SK-N-SH (cell line): ENCODE results near the gene USP12. TPM values are rescaled to one million over a fixed set of nuclear protein-coding genes. Genes with fewer than 3 reads are reported as not detected.
"Not testable (repeated sequence)": the region's sequence is repeated elsewhere in the genome, so short reads cannot be mapped to it uniquely, and the experiment has no call there.

ENCODE experiments used
- CTCF ChIA-PET: fragments of 300-600, 350-600 bp; formaldehyde crosslinking; extraction: SDS; loops from one replicate; lab custom pipeline; 2021; lab: Yijun Ruan, JAX
- POLR2A ChIA-PET: fragments of 350-600 bp; sonication (Branson Sonifier 250); formaldehyde crosslinking; extraction: SDS; loops from one replicate; lab custom pipeline; 2020; ENCODE audit warnings: antibody characterized with exemption, inconsistent platforms; lab: Yijun Ruan, JAX
- DNase-seq: peaks from one replicate; pipeline ENCODE4 v3.0.0; 2012
- H2AFZ ChIP-seq: fragments of 200-600 bp; sonication (generic); 2 replicates; pipeline ENCODE4 v1.8.1; 2016; ENCODE audit warnings: antibody characterized with exemption, mild to moderate bottlenecking, low read depth
- H3F3A ChIP-seq: fragments of 200-600 bp; sonication (generic); replicated peaks from 2 replicates; pipeline ENCODE3; 2016; ENCODE audit warnings: antibody characterized with exemption, mild to moderate bottlenecking; ENCODE audit not compliant: insufficient read depth
- H3K27ac ChIP-seq, 2 experiments: fragments of 200-500 bp in 1 of 2; fragments of 200-600 bp in 1 of 2; sonication (Bioruptor generic) in 1 of 2; sonication (generic), shearing (Covaris generic) in 1 of 2; 2 replicates each; pipeline versions ENCODE4 v1.5.1 to v1.6.1; 2014 to 2016; ENCODE audit warnings: low read depth in 2 of 2, inconsistent platforms in 1 of 2, low read length in 1 of 2, mild to moderate bottlenecking in 1 of 2, mixed read lengths in 1 of 2
- H3K27me3 ChIP-seq: fragments of 200-600 bp; sonication (generic), shearing (Covaris generic); 2 replicates; pipeline ENCODE4 v1.6.1; 2016; ENCODE audit warnings: mixed run types; ENCODE audit not compliant: insufficient read depth
- H3K36me3 ChIP-seq, 2 experiments: fragments of 200-500 bp in 1 of 2; fragments of 200-600 bp in 1 of 2; sonication (Bioruptor generic) in 1 of 2; sonication (generic) in 1 of 2; replicated peaks in 1 of 2; 2 replicates each; pipeline versions ENCODE3 to v1.5.1; 2014 to 2016; ENCODE audit warnings: low read length in 1 of 2, mild to moderate bottlenecking in 1 of 2; ENCODE audit not compliant: insufficient read depth in 2 of 2, control insufficient read depth in 1 of 2
- H3K4me1 ChIP-seq, 2 experiments: fragments of 200-500 bp in 1 of 2; fragments of 200-600 bp in 1 of 2; sonication (Bioruptor generic) in 1 of 2; sonication (generic), shearing (Covaris generic) in 1 of 2; 2 replicates each; pipeline versions ENCODE4 v1.5.1 to v1.6.1; 2014 to 2016; ENCODE audit warnings: low read depth in 1 of 2, low read length in 1 of 2, mixed run types in 1 of 2; ENCODE audit not compliant: insufficient read depth in 2 of 2, control insufficient read depth in 1 of 2
- H3K4me2 ChIP-seq: fragments of 200-600 bp; sonication (generic), shearing (Covaris generic); 2 replicates; pipeline ENCODE4 v1.6.1; 2017; ENCODE audit warnings: mixed run types
- H3K4me3 ChIP-seq, 2 experiments: fragments of 200-500 bp in 1 of 2; fragments of 200-600 bp in 1 of 2; sonication (Bioruptor generic) in 1 of 2; sonication (generic), shearing (Covaris generic) in 1 of 2; 2 replicates each; pipeline versions ENCODE4 v1.5.1 to v1.8.1; 2014 to 2016; ENCODE audit warnings: low read depth in 2 of 2, inconsistent platforms in 1 of 2, low read length in 1 of 2, mild to moderate bottlenecking in 1 of 2, mixed read lengths in 1 of 2, moderate library complexity in 1 of 2
- H3K79me2 ChIP-seq: fragments of 200-600 bp; sonication (generic); 2 replicates; pipeline ENCODE4 v1.8.1; 2017; ENCODE audit warnings: mild to moderate bottlenecking; ENCODE audit not compliant: insufficient read depth
- H3K9ac ChIP-seq: fragments of 200-600 bp; sonication (generic); 2 replicates; pipeline ENCODE4 v1.6.1; 2017; ENCODE audit warnings: mixed run types
- H3K9me2 ChIP-seq: fragments of 200-600 bp; sonication (generic); 2 replicates; pipeline ENCODE4 v1.6.1; 2017; ENCODE audit warnings: mixed run types
- H3K9me3 ChIP-seq: fragments of 200-600 bp; sonication (generic); 2 replicates; pipeline ENCODE4 v1.6.1; 2017; ENCODE audit warnings: mixed run types, mild to moderate bottlenecking, moderate library complexity
- H4K20me1 ChIP-seq: fragments of 200-600 bp; sonication (generic); 2 replicates; pipeline ENCODE4 v1.6.1; 2017; ENCODE audit warnings: mild to moderate bottlenecking, mixed run types; ENCODE audit not compliant: insufficient read depth
- ELF1 ChIP-seq: IDR thresholded peaks from 2 replicates; pipeline ENCODE4 v1.4.0; 2012
- GABPA ChIP-seq: IDR thresholded peaks from 2 replicates; pipeline ENCODE4 v1.4.0; 2012; ENCODE audit warnings: low read depth, mild to moderate bottlenecking
- JUND ChIP-seq: IDR thresholded peaks from 2 replicates; pipeline ENCODE4 v1.4.0; 2012
- MEF2A ChIP-seq: IDR thresholded peaks from 2 replicates; pipeline ENCODE4 v1.4.0; 2012; ENCODE audit warnings: low read depth, borderline replicate concordance
- MXI1 ChIP-seq: IDR thresholded peaks from 2 replicates; pipeline ENCODE4 v1.6.1; 2012; ENCODE audit warnings: mild to moderate bottlenecking, low read depth, low read length, improper control_type of control experiment
- POLR2AphosphoS5 ChIP-seq: IDR thresholded peaks from 2 replicates; pipeline ENCODE4 v1.6.1; 2012; ENCODE audit warnings: low read depth, low read length
- RAD21 ChIP-seq: IDR thresholded peaks from 2 replicates; pipeline ENCODE4 v1.6.1; 2012; ENCODE audit warnings: mild to moderate bottlenecking, low read length
- RXRA ChIP-seq: IDR thresholded peaks from 2 replicates; pipeline ENCODE4 v1.4.0; 2012; ENCODE audit warnings: low read depth, mild to moderate bottlenecking, borderline replicate concordance
- SMC3 ChIP-seq: IDR thresholded peaks from 2 replicates; pipeline ENCODE4 v1.6.1; 2012; ENCODE audit warnings: low read depth, low read length, improper control_type of control experiment
- WGBS: methylation state at CpG from one replicate; pipeline ENCODE4 v1.1.6; 2017; ENCODE audit warnings: low lambda C conversion rate; 5-methylcytosine and 5-hydroxymethylcytosine counted together
- polyA plus RNA-seq, 3 experiments: library from polyadenylated mRNA; depleted of rRNA; stranded (reverse); fragments of >200 nt; gene quantifications; 2 replicates each; pipeline ENCODE4 v1.2.3, GENCODE V29; 2012
- TF ChIP-seq, protein P1 (sequence below): fragments of 200-600 bp; sonication (generic); IDR thresholded peaks from 2 replicates; pipeline ENCODE4 v1.6.1; 2017; ENCODE audit warnings: antibody characterized with exemption, mild to moderate bottlenecking, moderate library complexity
- TF ChIP-seq, protein P2 (sequence below): IDR thresholded peaks from 2 replicates; pipeline ENCODE4 v1.4.0; 2012; ENCODE audit warnings: low read depth
- TF ChIP-seq, protein P3 (sequence below): IDR thresholded peaks from 2 replicates; pipeline ENCODE4; 2012
- TF ChIP-seq, protein P4 (sequence below): IDR thresholded peaks from 2 replicates; pipeline ENCODE4 v1.6.1; 2012; ENCODE audit warnings: mild to moderate bottlenecking, low read depth, low read length, moderate library complexity

Gene USP12
- polyA plus RNA-seq, 1 of the 3 experiments (the other 2 are of a cell fraction), result 5.0 TPM

DNA sequence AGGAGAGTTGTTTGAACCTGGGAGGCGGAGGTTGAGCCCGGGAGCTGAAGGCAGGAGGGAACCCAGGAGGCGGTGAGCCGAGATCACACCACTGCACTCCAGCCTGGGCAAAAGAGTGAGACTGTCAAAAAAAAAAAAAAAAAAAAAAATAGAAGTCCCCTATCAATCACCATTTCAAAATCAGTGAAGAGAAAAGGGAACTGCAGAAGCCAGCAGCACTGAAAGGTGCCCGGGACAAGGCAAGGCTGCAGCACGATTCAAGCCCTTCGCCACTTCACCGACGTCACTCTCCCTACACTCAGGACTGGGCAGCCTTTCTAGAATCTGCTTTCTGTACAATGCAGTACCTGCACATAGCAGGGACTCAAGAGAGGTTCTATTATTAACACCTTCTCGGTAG lies 21.9 kb upstream of the USP12 start (continued):
- no peak for TF ChIP-seq SMC3

DNA sequence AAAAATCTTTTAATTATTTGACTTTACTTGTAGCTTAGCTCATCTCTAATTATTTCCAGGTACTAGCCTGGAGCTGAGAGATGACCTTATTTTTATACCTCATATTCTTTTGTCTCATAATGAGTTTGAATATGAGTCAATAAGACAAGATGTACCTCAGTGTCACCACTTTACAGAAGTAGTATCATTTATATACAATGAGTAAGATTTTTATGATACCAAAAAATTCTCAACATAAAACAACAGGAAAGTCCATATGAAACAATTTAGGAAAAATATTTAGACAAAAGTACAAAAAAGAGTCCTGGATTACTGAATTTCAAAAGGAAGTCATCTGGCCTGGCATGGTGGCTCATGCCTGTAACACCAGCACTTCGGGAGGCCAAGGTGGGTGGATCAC lies 21.4 kb upstream of the USP12 start:
- no peak overlapping the region for H2AFZ ChIP-seq
- H3K9ac ChIP-seq, result no peak overlapping the region
- ChIA-PET POLR2A (no interaction called here), CTCF (no interaction called here)
- no peaks in the 10 kb centered on the region for H3K9me3 ChIP-seq
- 88% methylated on average over 1 of the region's 1 CpG for WGBS
- H3K9me2 ChIP-seq, result no peaks in the 10 kb centered on the region
- no peak overlapping the region for H3K4me2 ChIP-seq
- peaks cover 0 to 3% of the 10 kb centered on the region in 2 experiments for H3K36me3 ChIP-seq
- peaks cover 0 to 13% of the 10 kb centered on the region in 2 experiments; a peak in 2 of 4 replicates for H3K4me1 ChIP-seq
- peaks cover 7% of the 10 kb centered on the region for H3F3A ChIP-seq
- TF ChIP-seq MXI1 (no peak), RAD21 (no peak), POLR2AphosphoS5 (no peak), MEF2A (no peak), JUND (no peak), ELF1 (no peak), GABPA (no peak), RXRA (no peak)
- TF ChIP-seq, protein P1, sequence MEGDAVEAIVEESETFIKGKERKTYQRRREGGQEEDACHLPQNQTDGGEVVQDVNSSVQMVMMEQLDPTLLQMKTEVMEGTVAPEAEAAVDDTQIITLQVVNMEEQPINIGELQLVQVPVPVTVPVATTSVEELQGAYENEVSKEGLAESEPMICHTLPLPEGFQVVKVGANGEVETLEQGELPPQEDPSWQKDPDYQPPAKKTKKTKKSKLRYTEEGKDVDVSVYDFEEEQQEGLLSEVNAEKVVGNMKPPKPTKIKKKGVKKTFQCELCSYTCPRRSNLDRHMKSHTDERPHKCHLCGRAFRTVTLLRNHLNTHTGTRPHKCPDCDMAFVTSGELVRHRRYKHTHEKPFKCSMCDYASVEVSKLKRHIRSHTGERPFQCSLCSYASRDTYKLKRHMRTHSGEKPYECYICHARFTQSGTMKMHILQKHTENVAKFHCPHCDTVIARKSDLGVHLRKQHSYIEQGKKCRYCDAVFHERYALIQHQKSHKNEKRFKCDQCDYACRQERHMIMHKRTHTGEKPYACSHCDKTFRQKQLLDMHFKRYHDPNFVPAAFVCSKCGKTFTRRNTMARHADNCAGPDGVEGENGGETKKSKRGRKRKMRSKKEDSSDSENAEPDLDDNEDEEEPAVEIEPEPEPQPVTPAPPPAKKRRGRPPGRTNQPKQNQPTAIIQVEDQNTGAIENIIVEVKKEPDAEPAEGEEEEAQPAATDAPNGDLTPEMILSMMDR, result no peak
- TF ChIP-seq, protein P2, sequence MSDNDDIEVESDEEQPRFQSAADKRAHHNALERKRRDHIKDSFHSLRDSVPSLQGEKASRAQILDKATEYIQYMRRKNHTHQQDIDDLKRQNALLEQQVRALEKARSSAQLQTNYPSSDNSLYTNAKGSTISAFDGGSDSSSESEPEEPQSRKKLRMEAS, result no peak
- TF ChIP-seq, protein P3, sequence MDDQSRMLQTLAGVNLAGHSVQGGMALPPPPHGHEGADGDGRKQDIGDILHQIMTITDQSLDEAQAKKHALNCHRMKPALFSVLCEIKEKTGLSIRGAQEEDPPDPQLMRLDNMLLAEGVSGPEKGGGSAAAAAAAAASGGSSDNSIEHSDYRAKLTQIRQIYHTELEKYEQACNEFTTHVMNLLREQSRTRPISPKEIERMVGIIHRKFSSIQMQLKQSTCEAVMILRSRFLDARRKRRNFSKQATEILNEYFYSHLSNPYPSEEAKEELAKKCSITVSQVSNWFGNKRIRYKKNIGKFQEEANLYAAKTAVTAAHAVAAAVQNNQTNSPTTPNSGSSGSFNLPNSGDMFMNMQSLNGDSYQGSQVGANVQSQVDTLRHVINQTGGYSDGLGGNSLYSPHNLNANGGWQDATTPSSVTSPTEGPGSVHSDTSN, result no peak
- TF ChIP-seq, protein P4, sequence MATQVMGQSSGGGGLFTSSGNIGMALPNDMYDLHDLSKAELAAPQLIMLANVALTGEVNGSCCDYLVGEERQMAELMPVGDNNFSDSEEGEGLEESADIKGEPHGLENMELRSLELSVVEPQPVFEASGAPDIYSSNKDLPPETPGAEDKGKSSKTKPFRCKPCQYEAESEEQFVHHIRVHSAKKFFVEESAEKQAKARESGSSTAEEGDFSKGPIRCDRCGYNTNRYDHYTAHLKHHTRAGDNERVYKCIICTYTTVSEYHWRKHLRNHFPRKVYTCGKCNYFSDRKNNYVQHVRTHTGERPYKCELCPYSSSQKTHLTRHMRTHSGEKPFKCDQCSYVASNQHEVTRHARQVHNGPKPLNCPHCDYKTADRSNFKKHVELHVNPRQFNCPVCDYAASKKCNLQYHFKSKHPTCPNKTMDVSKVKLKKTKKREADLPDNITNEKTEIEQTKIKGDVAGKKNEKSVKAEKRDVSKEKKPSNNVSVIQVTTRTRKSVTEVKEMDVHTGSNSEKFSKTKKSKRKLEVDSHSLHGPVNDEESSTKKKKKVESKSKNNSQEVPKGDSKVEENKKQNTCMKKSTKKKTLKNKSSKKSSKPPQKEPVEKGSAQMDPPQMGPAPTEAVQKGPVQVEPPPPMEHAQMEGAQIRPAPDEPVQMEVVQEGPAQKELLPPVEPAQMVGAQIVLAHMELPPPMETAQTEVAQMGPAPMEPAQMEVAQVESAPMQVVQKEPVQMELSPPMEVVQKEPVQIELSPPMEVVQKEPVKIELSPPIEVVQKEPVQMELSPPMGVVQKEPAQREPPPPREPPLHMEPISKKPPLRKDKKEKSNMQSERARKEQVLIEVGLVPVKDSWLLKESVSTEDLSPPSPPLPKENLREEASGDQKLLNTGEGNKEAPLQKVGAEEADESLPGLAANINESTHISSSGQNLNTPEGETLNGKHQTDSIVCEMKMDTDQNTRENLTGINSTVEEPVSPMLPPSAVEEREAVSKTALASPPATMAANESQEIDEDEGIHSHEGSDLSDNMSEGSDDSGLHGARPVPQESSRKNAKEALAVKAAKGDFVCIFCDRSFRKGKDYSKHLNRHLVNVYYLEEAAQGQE, result no peak
- no peaks in the 10 kb centered on the region for H3K27me3 ChIP-seq
- H3K27ac ChIP-seq, result no peak overlapping the region
- H3K4me3 ChIP-seq, result no peak overlapping the region
- no peak for DNase-seq
- H4K20me1 ChIP-seq, result no peaks in the 10 kb centered on the region
- H3K79me2 ChIP-seq, result no peaks in the 10 kb centered on the region

DNA sequence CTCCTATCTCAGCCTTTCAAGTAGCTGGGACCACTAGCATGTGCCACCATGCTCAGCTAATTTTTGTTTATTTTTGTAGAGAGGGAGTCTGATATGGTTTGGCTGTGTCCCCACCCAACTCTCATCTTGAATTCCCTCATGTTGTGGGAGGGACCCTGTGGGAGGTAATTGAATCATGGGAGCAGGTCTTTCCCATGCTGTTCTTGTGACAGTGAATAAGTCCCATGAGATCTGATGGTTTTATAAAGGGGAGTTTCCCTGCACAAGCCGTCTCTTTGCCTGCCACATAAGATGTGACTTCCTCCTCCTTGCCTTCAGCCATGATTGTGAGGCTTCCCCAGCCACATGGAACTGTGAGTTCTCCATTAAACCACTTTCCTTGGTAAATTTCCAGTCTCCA lies 20.8 kb upstream of the USP12 start:
- DNase-seq, H2AFZ ChIP-seq, H4K20me1 ChIP-seq, CTCF ChIA-PET, H3K27ac ChIP-seq, H3F3A ChIP-seq, H3K4me3 ChIP-seq, H3K4me2 ChIP-seq, POLR2A ChIA-PET, H3K9ac ChIP-seq, H3K27me3 ChIP-seq, H3K36me3 ChIP-seq, H3K9me3 ChIP-seq, H3K79me2 ChIP-seq, H3K9me2 ChIP-seq: not testable (repeated sequence)
- peaks cover 0 to 13% of the 10 kb centered on the region in 2 experiments; a peak in 2 of 4 replicates for H3K4me1 ChIP-seq
- 88% methylated on average over 1 of the region's 1 CpG for WGBS
